Measurements from ENCODE around the gene LRP1B. TPM values are rescaled to one million over a fixed set of nuclear protein-coding genes. Genes with fewer than 3 reads are reported as not detected.
"Not testable (repeated sequence)": the region's sequence is repeated elsewhere in the genome, so short reads cannot be mapped to it uniquely, and the experiment has no call there.

LRP1B gene
- polyA plus RNA-seq, 3 donors, result 0.25 to 3.1 (median 2.2) TPM

GRCh38 chr2:141027221-141027620 lies 1103.6 kb downstream of the LRP1B start:
- H3K27ac ChIP-seq (ENCODE audit: low read depth, low read length), result no peak overlapping the region
- 65 to 85% (median 82%) methylated on average over 1 of the region's 1 CpG for WGBS, 3 donors

- WGBS, 3 donors, result 73 to 84% (median 76%) methylated on average over 1 of the region's 1 CpG
- no peak overlapping the region for H3K27ac ChIP-seq (ENCODE audit: low read depth, low read length)
These were observed 1109.2 kb downstream of the LRP1B start for GRCh38 chr2:141021611-141022010.

DNA sequence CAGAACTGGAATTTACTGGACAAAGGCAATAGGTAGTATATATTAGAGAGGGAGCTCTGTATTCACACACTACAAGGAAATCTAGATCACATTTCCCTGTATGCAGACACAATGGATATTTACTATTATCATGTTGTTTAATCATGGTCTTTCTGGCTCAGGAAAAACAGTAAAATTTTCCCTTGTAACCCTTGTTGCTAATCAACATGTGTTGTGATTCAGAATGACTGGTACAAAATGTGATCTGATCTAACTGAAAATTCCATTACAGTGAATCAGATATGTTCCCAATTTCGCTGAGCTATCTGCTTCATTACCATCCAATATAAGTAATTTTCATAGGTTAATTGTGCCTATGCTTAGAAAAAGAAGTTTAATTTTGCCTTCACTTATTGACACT lies 1109.7 kb downstream of the LRP1B start:
- WGBS, 3 donors, result 78 to 87% (median 85%) methylated on average over 1 of the region's 1 CpG
- no peak overlapping the region for H3K27ac ChIP-seq (ENCODE audit: low read depth, low read length)

DNA sequence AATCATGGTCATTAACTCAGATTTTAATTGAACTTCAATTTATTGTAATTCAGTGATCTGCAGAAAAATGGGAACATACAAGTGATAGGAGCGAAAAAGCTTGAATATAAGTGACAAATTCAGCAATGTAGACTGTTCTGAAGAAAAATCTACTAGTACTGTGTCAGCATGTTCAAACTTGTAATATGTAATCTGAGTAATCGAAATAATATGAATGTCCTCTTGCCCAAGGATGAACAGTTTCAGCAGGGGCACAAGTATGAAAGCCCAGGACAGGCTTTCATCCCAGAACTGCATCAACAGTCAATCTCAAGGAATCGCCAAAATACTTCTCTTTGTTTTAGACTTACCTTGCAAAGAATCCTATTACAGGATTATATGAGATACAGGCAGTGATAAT lies 1110.5 kb downstream of the LRP1B start:
- no peak overlapping the region for H3K27ac ChIP-seq (ENCODE audit: low read depth, low read length)
- WGBS, 3 donors, result 78 to 94% (median 87%) methylated on average over 3 of the region's 3 CpGs

DNA sequence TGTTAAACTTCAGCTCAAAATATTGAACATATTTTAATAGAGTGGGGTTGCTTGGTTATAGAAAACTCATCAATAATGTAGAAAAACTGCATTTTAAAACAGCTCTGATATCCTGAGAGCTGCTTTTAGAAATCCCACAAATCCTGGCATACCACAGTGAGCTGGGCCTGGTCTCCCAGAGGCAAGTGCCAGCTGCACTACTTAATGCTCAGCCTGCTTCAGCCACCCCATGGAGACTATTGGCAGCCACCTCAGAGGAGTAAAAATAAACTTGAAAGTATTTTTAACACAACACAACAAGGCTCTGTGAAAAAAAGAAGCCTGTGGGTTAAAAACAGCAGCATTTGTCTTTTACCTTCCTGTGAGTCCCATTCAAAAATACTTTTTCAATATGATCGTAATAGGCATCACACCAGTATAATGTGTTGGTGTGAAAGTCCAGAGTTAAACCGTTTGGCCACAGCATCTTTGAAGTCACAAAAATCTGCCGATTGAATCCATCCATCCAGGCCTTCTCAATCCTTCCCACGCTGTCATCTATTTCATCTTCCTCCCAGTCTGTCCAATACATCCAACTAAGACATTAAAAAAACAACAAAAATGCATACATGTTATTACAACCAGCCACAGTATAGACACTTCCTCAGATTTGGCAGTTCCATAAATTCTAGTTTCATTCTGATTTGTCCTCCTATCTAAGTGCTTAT lies 1115.3 kb downstream of the LRP1B start:
- no peak overlapping the region for H3K27ac ChIP-seq (ENCODE audit: low read depth, low read length)
- 56 to 82% (median 71%) methylated on average over 4 of the region's 4 CpGs for WGBS, 3 donors

GRCh38 chr2:141003967-141004657 lies 1126.7 kb downstream of the LRP1B start:
- 55 to 76% (median 76%) methylated on average over 3 of the region's 3 CpGs for WGBS, 3 donors
- H3K27ac ChIP-seq (ENCODE audit: low read depth, low read length), result no peak overlapping the region

DNA sequence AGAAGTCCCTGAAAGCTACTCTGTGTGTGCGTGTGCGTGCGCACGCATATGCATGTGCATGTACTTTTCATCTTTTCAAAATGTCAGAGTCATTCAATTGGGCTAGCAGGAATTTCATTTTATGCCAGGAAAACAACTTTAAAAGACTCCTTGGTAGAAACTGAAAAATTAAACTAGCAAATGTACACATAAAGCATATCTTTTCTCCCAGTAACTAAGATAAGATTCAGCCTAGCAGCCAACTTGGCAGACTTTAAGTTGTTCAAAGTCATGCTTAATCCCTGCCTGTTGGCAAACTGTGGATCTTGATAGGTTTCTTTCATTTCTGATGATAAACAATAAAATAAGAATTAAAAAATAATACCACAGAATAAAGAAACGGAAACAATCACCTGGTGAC lies 1129.1 kb downstream of the LRP1B start:
- no peak overlapping the region for H3K27ac ChIP-seq (ENCODE audit: low read depth, low read length)
- 76 to 90% (median 82%) methylated on average over 5 of the region's 5 CpGs for WGBS, 3 donors

DNA sequence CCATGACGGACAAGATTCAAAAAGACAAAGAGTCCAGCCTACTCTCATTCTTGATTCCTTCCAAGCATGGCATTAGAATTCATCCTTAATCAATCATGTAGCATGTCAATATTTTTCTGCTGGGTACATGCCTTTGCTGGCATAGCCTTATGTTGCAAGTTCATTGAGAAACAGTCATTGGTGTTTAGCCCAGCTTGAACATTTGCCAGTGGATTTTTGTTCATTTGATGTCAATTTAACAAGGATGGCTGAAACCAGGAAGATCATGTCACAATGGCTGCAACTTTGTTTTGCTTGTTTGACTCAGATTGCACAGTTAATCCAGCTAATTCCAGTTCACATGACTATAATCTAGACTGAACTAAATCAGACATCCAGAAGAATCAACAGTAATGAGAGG lies 1132.2 kb downstream of the LRP1B start:
- H3K27ac ChIP-seq (ENCODE audit: low read depth, low read length), result no peak overlapping the region
- 82 to 88% (median 82%) methylated on average over 1 of the region's 1 CpG for WGBS, 3 donors

GRCh38 chr2:140998017-140998416 lies 1132.8 kb downstream of the LRP1B start:
- H3K27ac ChIP-seq (ENCODE audit: low read depth, low read length), result no peak overlapping the region

DNA sequence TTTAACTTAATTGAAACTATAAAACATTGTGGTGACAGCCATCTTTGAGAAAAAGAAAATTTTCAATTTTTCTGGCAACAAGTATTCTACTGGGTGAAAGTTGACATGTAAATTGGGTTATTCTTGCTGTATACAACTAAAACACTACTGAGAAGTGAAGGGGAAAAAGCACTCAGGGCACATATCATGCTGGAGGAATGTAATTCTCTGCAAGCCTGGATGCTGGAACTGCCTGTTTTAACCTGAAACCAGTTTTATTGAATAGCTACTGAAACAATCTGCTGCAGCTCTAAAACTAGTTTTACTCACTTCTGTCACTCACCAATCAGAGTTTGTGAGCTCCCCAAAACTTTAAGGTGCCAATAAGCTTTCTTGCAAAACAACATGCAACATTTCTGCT lies 1136.0 kb downstream of the LRP1B start:
- H3K27ac ChIP-seq (ENCODE audit: low read depth, low read length), result no peak overlapping the region

GRCh38 chr2:140990416-140990815 lies 1140.4 kb downstream of the LRP1B start:
- no peak overlapping the region for H3K27ac ChIP-seq (ENCODE audit: low read depth, low read length)
- 73 to 80% (median 73%) methylated on average over 1 of the region's 1 CpG for WGBS, 3 donors

DNA sequence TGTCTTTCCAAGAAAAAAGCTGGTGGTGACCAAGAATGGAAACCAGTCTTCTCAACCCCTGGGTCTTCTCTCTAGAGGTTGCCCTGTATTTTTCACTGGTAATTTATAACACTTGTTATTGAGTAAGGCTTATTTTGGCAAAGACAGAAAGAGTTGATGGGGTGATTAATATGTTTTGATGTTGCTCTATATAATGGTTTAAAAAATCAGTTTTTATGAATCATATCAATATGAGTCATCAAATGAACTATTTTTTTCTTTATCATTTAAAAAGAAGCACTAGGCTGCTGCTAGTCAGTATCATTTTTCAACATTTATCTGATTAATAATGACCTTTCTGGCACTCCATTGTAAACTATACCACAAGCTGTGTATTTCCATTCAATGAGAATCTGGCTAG lies 1142.2 kb downstream of the LRP1B start:
- H3K27ac ChIP-seq (ENCODE audit: low read depth, low read length), result no peak overlapping the region

DNA sequence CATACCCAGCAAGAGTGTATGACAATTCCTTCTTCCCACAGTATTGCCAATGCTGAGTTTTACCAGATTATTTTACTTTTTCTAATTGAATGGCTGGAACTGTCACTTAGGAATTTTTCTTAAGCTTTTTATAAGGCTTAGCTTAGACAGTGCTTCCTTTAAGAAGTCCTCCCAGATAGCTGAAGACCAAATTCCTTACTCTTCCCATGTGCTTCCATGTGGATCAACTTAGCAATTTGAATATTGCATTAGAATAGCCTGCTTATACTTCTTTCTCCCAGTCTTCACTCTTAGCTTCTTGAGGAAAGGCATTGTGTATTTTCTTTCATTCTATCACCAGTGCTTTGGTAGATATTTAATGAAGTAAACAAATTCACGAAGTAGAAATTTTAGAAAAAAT lies 1144.4 kb downstream of the LRP1B start:
- no peak overlapping the region for H3K27ac ChIP-seq (ENCODE audit: low read depth, low read length)
- WGBS, 3 donors, result 70 to 82% (median 81%) methylated on average over 1 of the region's 1 CpG

- no peak overlapping the region for H3K27ac ChIP-seq (ENCODE audit: low read depth, low read length)
These were observed 1155.6 kb downstream of the LRP1B start for GRCh38 chr2:140975237-140975636.

- no peak overlapping the region for H3K27ac ChIP-seq (ENCODE audit: low read depth, low read length)
- 88 to 90% (median 90%) methylated on average over 1 of the region's 1 CpG for WGBS, 3 donors
These were observed 1158.1 kb downstream of the LRP1B start for GRCh38 chr2:140972724-140973123.

DNA sequence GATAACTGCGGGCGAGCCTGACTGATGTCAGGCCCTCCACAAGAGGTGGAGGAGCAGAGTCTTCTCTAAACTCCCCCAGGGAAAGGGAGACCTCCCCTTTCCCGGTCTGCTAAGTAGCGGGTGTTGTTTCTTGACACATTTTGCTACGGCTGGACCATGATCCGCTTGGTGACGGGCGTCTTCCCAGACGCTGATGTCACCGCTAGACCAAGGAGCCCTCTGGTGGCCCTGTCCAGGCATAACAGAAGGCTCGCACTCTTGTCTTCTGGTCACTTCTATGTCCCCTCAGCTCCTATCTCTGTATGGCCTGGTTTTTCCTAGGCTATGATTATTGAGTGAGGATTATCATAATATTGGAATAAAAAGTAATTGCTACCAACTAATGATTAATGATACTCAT lies 1166.5 kb downstream of the LRP1B start:
- H3K27ac ChIP-seq (ENCODE audit: low read depth, low read length), result not testable (repeated sequence)
- WGBS, 3 donors, result 52 to 69% (median 68%) methylated on average over 10 to 11 of the region's 11 CpGs

GRCh38 chr2:140949932-140950331 lies 1180.9 kb downstream of the LRP1B start:
- no peak overlapping the region for H3K27ac ChIP-seq (ENCODE audit: low read depth, low read length)
- 100% methylated on average over 1 of the region's 1 CpG; no CpG with 5 or more reads in 2 of the 3 donors for WGBS, 3 donors

GRCh38 chr2:140947236-140947635 lies 1183.6 kb downstream of the LRP1B start:
- 69 to 82% (median 78%) methylated on average over 4 of the region's 4 CpGs for WGBS, 3 donors
- H3K27ac ChIP-seq (ENCODE audit: low read depth, low read length), result no peak overlapping the region

DNA sequence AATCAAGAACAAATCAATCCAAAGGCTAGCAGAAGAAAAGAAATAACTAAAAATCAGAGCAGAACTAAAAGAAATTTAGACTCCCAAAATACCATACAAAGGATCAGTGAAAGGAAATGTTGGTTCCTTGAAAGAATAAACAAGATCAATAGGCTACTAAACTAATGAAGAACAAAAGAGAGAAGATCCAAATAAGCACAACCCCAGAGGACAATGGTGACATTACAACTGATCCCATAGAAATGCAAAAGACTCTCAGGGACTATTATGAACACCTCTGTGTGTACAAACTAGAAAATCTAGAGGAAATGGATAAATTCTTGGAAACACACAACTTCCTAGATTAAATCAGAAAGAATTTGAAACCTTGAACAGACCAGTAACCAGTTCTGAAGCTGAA lies 1186.9 kb downstream of the LRP1B start:
- no peak overlapping the region for H3K27ac ChIP-seq (ENCODE audit: low read depth, low read length)

DNA sequence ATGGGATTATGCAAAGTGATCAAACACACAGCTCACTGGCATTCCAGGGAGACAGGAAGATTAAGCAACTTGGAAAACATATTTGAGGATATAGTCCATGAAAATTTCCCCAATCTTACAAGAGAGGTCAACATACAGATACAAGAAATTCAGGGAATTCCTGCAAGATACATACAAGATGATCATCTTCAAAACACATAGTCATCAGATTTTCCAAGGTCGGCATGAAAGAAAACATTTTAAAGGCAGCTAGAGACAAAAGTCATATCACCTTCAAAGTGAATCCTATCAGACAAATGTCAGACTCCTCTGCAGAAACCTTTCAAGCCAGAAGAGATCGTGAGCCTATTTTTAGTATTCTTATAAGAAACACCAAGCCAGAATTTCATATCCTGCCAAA lies 1188.5 kb downstream of the LRP1B start:
- no peak overlapping the region for H3K27ac ChIP-seq (ENCODE audit: low read depth, low read length)
- WGBS, 3 donors, result 50 to 78% (median 73%) methylated on average over 2 of the region's 2 CpGs
